WTC11 (cell line): ENCODE measurements around the gene ASCL2. TPM values are rescaled to one million over a fixed set of nuclear protein-coding genes. Genes with fewer than 3 reads are reported as not detected.

Experiments
- CBFB ChIP-seq: sonication (generic); formaldehyde crosslinking; IDR thresholded peaks from 2 replicates; pipeline ENCODE4 v1.8.1; 2022; ENCODE audit warnings: mild to moderate bottlenecking, low read depth, missing genetic modification reagents
- GABPB1 ChIP-seq: sonication (generic); formaldehyde crosslinking; IDR thresholded peaks from 2 replicates; pipeline ENCODE4 v1.8.1; 2023; ENCODE audit warnings: mild to moderate bottlenecking, missing genetic modification reagents
- MXD4 ChIP-seq: fragments of 250-450 bp; sonication (Bioruptor Pico); IDR thresholded peaks from 2 replicates; pipeline ENCODE4 v1.8.0; 2021; ENCODE audit warnings: mild to moderate bottlenecking, moderate library complexity, borderline replicate concordance
- MYBL2 ChIP-seq: sonication (generic); formaldehyde crosslinking; IDR thresholded peaks from 2 replicates; pipeline ENCODE4 v1.8.1; 2023; ENCODE audit warnings: mild to moderate bottlenecking, moderate library complexity, missing genetic modification reagents
- NFE2L1 ChIP-seq: sonication (generic); formaldehyde crosslinking; IDR thresholded peaks from 2 replicates; pipeline ENCODE4 v1.8.1; 2023; ENCODE audit warnings: missing genetic modification reagents
- OVOL2 ChIP-seq: fragments of 250-450 bp; sonication (Bioruptor Pico); IDR thresholded peaks from 2 replicates; pipeline ENCODE4 v1.9.0; 2021; ENCODE audit warnings: mild to moderate bottlenecking, borderline replicate concordance
- SMAD3 ChIP-seq: sonication (generic); formaldehyde crosslinking; IDR thresholded peaks from 2 replicates; pipeline ENCODE4 v1.8.0; 2022; ENCODE audit warnings: missing genetic modification reagents, mild to moderate bottlenecking, borderline replicate concordance
- SOX15 ChIP-seq: fragments of 250-450 bp; sonication (Bioruptor Pico); IDR thresholded peaks from 2 replicates; pipeline ENCODE4 v1.9.0; 2021; ENCODE audit warnings: mild to moderate bottlenecking
- TEAD1 ChIP-seq: sonication (generic); formaldehyde crosslinking; IDR thresholded peaks from 2 replicates; pipeline ENCODE4 v1.8.0; 2022; ENCODE audit warnings: mild to moderate bottlenecking, missing genetic modification reagents
- ZNF317 ChIP-seq: sonication (generic); formaldehyde crosslinking; IDR thresholded peaks from 2 replicates; pipeline ENCODE4 v1.8.1; 2023; ENCODE audit warnings: low read depth, mild to moderate bottlenecking, moderate library complexity, missing genetic modification reagents, borderline replicate concordance
- total RNA-seq: library from RNA; stranded (reverse); gene quantifications from 3 replicates; pipeline ENCODE4 v1.2.3, GENCODE V29; 2021
- TF ChIP-seq, protein P1 (sequence below): sonication (generic); formaldehyde crosslinking; IDR thresholded peaks from 2 replicates; pipeline ENCODE4 v1.8.0; 2022; ENCODE audit warnings: missing genetic modification reagents
- TF ChIP-seq, protein P2 (sequence below): sonication (generic); formaldehyde crosslinking; IDR thresholded peaks from 2 replicates; pipeline ENCODE4 v1.8.0; 2023; ENCODE audit warnings: mild to moderate bottlenecking, missing genetic modification reagents
- TF ChIP-seq, protein P3 (sequence below): sonication (generic); formaldehyde crosslinking; IDR thresholded peaks from 2 replicates; pipeline ENCODE4 v1.8.1; 2022; ENCODE audit warnings: missing genetic modification reagents, borderline replicate concordance
- TF ChIP-seq, protein P4 (sequence below): sonication (generic); formaldehyde crosslinking; IDR thresholded peaks from 2 replicates; pipeline ENCODE4 v1.8.1; 2022; ENCODE audit warnings: low read depth, missing genetic modification reagents, borderline replicate concordance
- TF ChIP-seq, protein P5 (sequence below): fragments of 250-450 bp; sonication (Bioruptor Pico); IDR thresholded peaks from 2 replicates; pipeline ENCODE4 v2.1.2; 2022; ENCODE audit warnings: mild to moderate bottlenecking, moderate library complexity
- TF ChIP-seq, protein P6 (sequence below): fragments of 250-450 bp; sonication (Bioruptor Pico); conservative IDR thresholded peaks from 2 replicates; pipeline ENCODE4 v1.9.0; 2021; ENCODE audit warnings: mild to moderate bottlenecking
- TF ChIP-seq, protein P7 (sequence below): fragments of 200-600 bp; IDR thresholded peaks from 2 replicates; pipeline ENCODE4 v1.8.0; 2022; ENCODE audit warnings: antibody characterized with exemption
- TF ChIP-seq, protein P8 (sequence below): sonication (generic); formaldehyde crosslinking; IDR thresholded peaks from 2 replicates; pipeline ENCODE4 v1.8.0; 2022; ENCODE audit warnings: mild to moderate bottlenecking, missing genetic modification reagents
- TF ChIP-seq, protein P9 (sequence below): fragments of 250-450 bp; sonication (Bioruptor Pico); IDR thresholded peaks from 2 replicates; pipeline ENCODE4 v1.9.0; 2021; ENCODE audit warnings: moderate library complexity, mild to moderate bottlenecking, inconsistent platforms, borderline replicate concordance

ASCL2 gene
- total RNA-seq, 1 experiment from 2014 or later: 0.24 TPM

DNA sequence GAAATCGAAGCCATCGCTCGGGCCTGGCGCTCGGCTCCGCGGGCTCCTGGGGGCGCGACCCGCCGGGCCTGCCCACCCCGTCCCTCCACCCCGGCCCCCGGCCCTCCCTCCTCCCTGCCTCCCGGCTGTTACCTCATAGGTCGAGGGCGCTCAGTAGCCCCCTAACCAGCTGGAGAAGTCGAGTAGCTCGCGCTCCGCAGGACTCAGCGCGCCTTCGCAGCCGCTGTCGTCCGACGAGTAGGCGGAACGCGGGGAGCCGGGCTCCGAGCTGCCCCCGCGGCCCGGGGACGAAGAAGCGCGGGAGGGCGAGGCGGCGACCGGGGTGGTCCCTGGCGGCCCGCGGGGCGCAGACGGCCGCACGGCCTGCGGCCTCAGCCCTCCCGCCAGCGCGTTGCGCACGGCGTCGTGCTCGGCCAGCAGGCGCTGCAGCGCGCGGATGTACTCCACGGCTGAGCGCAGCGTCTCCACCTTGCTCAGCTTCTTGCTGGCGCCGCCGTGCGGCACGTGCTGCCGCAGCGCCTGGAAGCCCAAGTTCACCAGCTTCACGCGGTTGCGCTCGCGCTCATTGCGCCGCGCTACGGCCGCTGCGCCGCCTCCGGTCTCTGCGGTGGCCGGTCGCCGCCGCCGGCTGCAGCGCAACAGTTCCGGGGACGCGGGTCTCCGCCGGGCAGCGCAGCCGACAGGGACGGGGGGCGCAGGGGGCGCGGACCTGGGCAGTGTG lies 627 bp downstream of the ASCL2 start (continued):
- TF ChIP-seq, protein P1, sequence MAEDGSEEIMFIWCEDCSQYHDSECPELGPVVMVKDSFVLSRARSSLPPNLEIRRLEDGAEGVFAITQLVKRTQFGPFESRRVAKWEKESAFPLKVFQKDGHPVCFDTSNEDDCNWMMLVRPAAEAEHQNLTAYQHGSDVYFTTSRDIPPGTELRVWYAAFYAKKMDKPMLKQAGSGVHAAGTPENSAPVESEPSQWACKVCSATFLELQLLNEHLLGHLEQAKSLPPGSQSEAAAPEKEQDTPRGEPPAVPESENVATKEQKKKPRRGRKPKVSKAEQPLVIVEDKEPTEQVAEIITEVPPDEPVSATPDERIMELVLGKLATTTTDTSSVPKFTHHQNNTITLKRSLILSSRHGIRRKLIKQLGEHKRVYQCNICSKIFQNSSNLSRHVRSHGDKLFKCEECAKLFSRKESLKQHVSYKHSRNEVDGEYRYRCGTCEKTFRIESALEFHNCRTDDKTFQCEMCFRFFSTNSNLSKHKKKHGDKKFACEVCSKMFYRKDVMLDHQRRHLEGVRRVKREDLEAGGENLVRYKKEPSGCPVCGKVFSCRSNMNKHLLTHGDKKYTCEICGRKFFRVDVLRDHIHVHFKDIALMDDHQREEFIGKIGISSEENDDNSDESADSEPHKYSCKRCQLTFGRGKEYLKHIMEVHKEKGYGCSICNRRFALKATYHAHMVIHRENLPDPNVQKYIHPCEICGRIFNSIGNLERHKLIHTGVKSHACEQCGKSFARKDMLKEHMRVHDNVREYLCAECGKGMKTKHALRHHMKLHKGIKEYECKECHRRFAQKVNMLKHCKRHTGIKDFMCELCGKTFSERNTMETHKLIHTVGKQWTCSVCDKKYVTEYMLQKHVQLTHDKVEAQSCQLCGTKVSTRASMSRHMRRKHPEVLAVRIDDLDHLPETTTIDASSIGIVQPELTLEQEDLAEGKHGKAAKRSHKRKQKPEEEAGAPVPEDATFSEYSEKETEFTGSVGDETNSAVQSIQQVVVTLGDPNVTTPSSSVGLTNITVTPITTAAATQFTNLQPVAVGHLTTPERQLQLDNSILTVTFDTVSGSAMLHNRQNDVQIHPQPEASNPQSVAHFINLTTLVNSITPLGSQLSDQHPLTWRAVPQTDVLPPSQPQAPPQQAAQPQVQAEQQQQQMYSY (CRISPR knock-in tag): peak; percentile 87
- TF ChIP-seq TEAD1 (CRISPR knock-in tag) (peak; percentile 100), NFE2L1 (peak; percentile 99), MXD4 (no peak), ZNF317 (CRISPR knock-in tag) (peak; percentile 78), CBFB (CRISPR knock-in tag) (peak; percentile 96), MYBL2 (CRISPR knock-in tag) (peak; percentile 97), GABPB1 (CRISPR knock-in tag) (no peak), SOX15 (CRISPR knock-in tag) (no peak), OVOL2 (CRISPR knock-in tag) (no peak), SMAD3 (peak; percentile 99)
- TF ChIP-seq, protein P2, sequence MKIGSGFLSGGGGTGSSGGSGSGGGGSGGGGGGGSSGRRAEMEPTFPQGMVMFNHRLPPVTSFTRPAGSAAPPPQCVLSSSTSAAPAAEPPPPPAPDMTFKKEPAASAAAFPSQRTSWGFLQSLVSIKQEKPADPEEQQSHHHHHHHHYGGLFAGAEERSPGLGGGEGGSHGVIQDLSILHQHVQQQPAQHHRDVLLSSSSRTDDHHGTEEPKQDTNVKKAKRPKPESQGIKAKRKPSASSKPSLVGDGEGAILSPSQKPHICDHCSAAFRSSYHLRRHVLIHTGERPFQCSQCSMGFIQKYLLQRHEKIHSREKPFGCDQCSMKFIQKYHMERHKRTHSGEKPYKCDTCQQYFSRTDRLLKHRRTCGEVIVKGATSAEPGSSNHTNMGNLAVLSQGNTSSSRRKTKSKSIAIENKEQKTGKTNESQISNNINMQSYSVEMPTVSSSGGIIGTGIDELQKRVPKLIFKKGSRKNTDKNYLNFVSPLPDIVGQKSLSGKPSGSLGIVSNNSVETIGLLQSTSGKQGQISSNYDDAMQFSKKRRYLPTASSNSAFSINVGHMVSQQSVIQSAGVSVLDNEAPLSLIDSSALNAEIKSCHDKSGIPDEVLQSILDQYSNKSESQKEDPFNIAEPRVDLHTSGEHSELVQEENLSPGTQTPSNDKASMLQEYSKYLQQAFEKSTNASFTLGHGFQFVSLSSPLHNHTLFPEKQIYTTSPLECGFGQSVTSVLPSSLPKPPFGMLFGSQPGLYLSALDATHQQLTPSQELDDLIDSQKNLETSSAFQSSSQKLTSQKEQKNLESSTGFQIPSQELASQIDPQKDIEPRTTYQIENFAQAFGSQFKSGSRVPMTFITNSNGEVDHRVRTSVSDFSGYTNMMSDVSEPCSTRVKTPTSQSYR (CRISPR knock-in tag): peak; percentile 98
- TF ChIP-seq, protein P3, sequence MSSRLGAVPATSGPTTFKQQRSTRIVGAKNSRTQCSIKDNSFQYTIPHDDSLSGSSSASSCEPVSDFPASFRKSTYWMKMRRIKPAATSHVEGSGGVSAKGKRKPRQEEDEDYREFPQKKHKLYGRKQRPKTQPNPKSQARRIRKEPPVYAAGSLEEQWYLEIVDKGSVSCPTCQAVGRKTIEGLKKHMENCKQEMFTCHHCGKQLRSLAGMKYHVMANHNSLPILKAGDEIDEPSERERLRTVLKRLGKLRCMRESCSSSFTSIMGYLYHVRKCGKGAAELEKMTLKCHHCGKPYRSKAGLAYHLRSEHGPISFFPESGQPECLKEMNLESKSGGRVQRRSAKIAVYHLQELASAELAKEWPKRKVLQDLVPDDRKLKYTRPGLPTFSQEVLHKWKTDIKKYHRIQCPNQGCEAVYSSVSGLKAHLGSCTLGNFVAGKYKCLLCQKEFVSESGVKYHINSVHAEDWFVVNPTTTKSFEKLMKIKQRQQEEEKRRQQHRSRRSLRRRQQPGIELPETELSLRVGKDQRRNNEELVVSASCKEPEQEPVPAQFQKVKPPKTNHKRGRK (CRISPR knock-in tag): no peak
- TF ChIP-seq, protein P4, sequence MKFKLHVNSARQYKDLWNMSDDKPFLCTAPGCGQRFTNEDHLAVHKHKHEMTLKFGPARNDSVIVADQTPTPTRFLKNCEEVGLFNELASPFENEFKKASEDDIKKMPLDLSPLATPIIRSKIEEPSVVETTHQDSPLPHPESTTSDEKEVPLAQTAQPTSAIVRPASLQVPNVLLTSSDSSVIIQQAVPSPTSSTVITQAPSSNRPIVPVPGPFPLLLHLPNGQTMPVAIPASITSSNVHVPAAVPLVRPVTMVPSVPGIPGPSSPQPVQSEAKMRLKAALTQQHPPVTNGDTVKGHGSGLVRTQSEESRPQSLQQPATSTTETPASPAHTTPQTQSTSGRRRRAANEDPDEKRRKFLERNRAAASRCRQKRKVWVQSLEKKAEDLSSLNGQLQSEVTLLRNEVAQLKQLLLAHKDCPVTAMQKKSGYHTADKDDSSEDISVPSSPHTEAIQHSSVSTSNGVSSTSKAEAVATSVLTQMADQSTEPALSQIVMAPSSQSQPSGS: peak; percentile 86
- TF ChIP-seq, protein P5, sequence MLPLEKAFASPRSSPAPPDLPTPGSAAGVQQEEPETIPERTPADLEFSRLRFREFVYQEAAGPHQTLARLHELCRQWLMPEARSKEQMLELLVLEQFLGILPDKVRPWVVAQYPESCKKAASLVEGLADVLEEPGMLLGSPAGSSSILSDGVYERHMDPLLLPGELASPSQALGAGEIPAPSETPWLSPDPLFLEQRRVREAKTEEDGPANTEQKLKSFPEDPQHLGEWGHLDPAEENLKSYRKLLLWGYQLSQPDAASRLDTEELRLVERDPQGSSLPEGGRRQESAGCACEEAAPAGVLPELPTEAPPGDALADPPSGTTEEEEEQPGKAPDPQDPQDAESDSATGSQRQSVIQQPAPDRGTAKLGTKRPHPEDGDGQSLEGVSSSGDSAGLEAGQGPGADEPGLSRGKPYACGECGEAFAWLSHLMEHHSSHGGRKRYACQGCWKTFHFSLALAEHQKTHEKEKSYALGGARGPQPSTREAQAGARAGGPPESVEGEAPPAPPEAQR (CRISPR knock-in tag): no peak
- TF ChIP-seq, protein P6, sequence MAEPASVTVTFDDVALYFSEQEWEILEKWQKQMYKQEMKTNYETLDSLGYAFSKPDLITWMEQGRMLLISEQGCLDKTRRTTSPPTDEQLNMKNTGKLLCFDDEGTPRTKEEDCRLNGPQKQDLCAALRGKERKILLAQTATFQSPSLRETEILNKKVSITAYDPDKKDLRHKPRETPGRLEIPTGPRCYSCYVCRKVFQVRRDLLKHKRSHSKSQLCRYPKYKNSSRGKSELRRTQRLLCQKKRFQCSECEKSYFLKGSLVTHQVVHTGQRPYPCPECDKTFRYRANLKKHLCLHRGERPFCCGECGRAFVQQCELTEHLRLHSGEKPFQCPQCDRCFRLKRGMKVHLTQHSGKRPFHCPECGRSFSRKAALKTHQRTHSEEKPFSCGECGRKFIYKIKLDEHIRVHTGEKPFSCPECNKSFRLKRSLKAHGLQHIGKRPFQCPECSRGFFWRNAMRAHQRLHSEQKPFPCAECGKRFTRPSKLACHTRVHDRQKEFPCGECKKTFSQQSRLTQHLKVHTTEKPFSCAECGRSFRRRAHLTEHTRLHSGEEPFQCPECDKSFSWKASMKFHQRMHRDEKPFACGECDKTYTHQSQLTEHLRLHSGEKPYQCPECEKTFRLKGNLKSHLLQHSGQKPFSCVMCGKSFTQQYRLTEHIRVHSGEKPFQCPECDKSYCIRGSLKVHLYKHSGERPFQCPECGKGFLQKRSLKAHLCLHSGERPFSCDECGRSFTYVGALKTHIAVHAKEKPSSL (CRISPR knock-in tag): no peak
- TF ChIP-seq, protein P7, sequence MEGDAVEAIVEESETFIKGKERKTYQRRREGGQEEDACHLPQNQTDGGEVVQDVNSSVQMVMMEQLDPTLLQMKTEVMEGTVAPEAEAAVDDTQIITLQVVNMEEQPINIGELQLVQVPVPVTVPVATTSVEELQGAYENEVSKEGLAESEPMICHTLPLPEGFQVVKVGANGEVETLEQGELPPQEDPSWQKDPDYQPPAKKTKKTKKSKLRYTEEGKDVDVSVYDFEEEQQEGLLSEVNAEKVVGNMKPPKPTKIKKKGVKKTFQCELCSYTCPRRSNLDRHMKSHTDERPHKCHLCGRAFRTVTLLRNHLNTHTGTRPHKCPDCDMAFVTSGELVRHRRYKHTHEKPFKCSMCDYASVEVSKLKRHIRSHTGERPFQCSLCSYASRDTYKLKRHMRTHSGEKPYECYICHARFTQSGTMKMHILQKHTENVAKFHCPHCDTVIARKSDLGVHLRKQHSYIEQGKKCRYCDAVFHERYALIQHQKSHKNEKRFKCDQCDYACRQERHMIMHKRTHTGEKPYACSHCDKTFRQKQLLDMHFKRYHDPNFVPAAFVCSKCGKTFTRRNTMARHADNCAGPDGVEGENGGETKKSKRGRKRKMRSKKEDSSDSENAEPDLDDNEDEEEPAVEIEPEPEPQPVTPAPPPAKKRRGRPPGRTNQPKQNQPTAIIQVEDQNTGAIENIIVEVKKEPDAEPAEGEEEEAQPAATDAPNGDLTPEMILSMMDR: no peak
- TF ChIP-seq, protein P8, sequence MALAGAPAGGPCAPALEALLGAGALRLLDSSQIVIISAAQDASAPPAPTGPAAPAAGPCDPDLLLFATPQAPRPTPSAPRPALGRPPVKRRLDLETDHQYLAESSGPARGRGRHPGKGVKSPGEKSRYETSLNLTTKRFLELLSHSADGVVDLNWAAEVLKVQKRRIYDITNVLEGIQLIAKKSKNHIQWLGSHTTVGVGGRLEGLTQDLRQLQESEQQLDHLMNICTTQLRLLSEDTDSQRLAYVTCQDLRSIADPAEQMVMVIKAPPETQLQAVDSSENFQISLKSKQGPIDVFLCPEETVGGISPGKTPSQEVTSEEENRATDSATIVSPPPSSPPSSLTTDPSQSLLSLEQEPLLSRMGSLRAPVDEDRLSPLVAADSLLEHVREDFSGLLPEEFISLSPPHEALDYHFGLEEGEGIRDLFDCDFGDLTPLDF (CRISPR knock-in tag): peak; percentile 99
- TF ChIP-seq, protein P9, sequence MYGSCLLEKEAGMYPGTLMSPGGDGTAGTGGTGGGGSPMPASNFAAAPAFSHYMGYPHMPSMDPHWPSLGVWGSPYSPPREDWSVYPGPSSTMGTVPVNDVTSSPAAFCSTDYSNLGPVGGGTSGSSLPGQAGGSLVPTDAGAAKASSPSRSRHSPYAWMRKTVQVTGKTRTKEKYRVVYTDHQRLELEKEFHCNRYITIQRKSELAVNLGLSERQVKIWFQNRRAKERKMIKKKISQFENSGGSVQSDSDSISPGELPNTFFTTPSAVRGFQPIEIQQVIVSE (CRISPR knock-in tag): no peak
